ENCODE data around the gene PRSS36. TPM values are rescaled to one million over a fixed set of nuclear protein-coding genes. Genes with fewer than 3 reads are reported as not detected.

PRSS36 gene
- total and polyA plus RNA-seq, 12 donors = 0.89 to 18.3 (median 7.4) TPM

DNA sequence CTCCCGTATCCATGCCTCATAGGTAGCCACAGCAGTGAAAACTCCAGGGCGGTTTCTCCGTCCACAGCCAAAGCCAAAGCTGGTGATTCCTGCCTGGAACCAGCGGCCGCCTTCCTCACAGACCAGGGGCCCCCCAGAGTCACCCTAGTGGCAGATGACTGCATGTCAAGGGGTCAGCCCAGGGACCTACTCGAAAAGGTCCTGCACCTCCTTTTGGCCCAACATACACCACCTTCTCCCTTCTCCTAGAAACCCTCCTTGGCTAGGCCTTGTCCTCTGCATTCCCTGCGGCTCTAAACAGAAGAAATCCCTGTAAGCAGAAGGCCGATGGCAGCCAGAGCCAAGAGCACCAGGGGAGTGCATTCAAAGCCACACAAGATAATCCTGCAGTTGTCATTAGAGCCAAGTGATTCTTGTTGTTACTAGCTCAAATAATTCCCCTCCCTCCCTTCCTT, 6.1 kb downstream of the PRSS36 start:
- Histone ChIP-seq H3K4me3 (no peak overlapping the region), H3K27ac (no peak overlapping the region), H3K27me3 (peaks cover 11% of the 10 kb centered on the region), H3K4me1 (replicated peaks in 1 of 2) (peaks cover 20 to 21% of the 10 kb centered on the region in 2 donors), H3K9me3 (replicated peaks in 1 of 3) (no peaks in the 10 kb centered on the region), H3K36me3 (replicated peaks in 1 of 2) (no peaks in the 10 kb centered on the region)
- TF ChIP-seq POLR2A (IDR thresholded peaks at IDR 0.05) = no peak
- TF ChIP-seq, protein P1, sequence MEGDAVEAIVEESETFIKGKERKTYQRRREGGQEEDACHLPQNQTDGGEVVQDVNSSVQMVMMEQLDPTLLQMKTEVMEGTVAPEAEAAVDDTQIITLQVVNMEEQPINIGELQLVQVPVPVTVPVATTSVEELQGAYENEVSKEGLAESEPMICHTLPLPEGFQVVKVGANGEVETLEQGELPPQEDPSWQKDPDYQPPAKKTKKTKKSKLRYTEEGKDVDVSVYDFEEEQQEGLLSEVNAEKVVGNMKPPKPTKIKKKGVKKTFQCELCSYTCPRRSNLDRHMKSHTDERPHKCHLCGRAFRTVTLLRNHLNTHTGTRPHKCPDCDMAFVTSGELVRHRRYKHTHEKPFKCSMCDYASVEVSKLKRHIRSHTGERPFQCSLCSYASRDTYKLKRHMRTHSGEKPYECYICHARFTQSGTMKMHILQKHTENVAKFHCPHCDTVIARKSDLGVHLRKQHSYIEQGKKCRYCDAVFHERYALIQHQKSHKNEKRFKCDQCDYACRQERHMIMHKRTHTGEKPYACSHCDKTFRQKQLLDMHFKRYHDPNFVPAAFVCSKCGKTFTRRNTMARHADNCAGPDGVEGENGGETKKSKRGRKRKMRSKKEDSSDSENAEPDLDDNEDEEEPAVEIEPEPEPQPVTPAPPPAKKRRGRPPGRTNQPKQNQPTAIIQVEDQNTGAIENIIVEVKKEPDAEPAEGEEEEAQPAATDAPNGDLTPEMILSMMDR (IDR thresholded peaks at IDR 0.05) = no peak
- 85 to 100% (median 94%) methylated on average over 4 to 8 of the region's 8 CpGs for WGBS, 4 donors
- DNase-seq = peak in 1 of 7 donors; percentile 36
- intact Hi-C loops (cut with DNase I) = loop anchor here (10.0 kb wide), 2 partner anchors 59 to 159 kb away; partner anchors contain the start of genes HSD3B7 (in 1 of the 2) and PRSS53 (in 1 of the 2)

DNA sequence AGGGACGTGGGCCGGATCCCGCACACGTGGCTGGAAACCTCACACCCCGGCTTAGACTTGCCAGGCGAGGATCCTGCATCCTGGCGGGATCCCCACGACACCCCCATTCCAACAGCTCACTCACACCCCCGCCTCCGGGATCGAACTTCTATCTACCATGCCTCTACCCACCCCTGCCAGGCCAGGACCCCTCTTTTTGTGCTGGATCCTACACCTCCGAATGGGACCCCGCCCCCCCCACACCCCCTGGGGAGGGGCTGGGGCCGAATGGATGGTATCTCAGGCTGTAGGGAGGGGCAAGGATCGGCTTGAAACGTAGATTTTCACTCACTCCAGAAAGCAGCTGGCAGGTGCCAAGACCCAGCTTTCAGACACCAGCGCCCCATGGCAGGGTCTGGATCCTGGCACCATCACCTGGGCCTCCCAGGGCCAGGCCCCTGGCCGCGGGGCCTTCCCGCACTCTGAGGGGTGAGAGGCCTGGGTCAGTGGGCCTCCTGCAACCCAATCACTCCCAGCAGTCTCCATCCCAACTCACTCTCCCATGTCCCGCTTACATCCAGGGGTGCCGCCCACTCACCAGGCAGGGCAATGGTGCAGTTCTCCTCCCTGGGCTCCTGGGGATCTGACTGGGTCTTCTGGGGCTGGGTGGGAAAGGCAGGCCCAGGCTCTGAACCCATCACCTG, 6.7 kb downstream of the PRSS36 start:
- Histone ChIP-seq H3K27ac (peak overlapping the region in 4 of 5 donors; percentile 18 to 91 (median 68)), H3K9me3 (replicated peaks in 1 of 3) (no peaks in the 10 kb centered on the region), H3K36me3 (replicated peaks in 1 of 2) (no peaks in the 10 kb centered on the region), H3K4me1 (replicated peaks in 1 of 2) (peaks cover 23 to 26% of the 10 kb centered on the region in 2 donors), H3K27me3 (peaks cover 6% of the 10 kb centered on the region), H3K4me3 (peak overlapping the region in 1 of 4 donors; percentile 53)
- TF ChIP-seq, protein P1 (IDR thresholded peaks at IDR 0.05) = no peak
- no peak for TF ChIP-seq POLR2A (IDR thresholded peaks at IDR 0.05)
- intact Hi-C loops (cut with DNase I) = loop anchor here (10.0 kb wide), 2 partner anchors 58 to 158 kb away; partner anchors contain the start of genes HSD3B7 (in 1 of the 2) and PRSS53 (in 1 of the 2)
- 55 to 81% (median 62%) methylated on average over 10 to 22 of the region's 22 CpGs for WGBS, 4 donors
- DNase-seq = peak in 4 of 7 donors; percentile 45 to 71 (median 58)

DNA sequence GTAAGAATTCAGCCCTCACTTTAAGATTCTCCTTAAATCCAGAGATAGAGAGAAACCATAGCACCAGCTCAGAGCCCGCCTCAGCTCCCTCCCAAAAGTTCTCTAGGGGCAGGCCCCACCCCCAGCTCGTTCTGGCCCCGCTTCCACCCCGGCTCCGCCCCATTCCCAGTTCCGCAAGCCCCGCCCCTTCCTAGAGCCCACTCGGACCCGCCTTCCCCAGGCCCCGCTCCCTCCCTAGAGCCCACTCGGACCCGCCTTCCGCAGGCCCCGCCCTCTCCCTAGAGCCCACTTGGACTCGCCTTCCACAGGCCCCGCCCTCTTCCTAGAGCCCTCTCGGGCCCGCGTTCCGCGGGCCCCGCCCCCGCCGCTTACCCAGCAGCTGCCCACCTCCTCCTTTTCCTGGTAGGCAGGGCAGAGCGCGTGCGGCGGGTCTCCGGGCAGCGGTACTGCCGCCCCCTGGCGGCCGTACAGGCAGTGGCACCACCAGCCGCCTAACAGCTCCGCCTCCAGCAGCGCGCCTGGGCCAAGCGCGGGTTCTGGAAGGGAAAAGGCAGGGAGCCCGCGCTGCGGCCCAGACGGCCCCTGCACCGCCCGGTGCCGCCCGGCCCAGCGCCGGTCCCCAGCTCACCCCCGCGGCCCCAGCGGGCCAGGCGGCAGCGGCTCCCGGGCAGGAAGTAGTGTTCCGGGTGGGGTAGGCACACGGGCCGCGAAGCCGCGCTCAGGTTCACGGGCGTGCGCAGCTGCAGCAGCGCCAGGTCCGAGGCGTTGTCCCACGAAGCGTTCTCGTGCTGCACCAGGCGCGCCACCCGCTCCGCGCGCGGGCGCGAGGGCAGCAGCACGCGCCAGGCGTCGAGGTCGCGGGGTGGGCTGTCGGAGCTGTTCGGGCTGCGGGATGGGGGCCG, 7.5 kb downstream of the PRSS36 start:
- Histone ChIP-seq H3K27me3 (no peaks in the 10 kb centered on the region), H3K4me3 (peak overlapping the region in 2 of 4 donors; percentile 18 to 53), H3K4me1 (replicated peaks in 1 of 2) (peaks cover 23 to 26% of the 10 kb centered on the region in 2 donors), H3K27ac (peak overlapping the region; percentile 70 to 94 (median 91)), H3K36me3 (replicated peaks in 1 of 2) (no peaks in the 10 kb centered on the region), H3K9me3 (replicated peaks in 1 of 3) (no peaks in the 10 kb centered on the region)
- 0 to 3% (median 2%) methylated on average over 42 to 89 of the region's 89 CpGs; no CpG with 5 or more reads in 1 of the 4 donors for WGBS, 4 donors
- peak; percentile 99 for DNase-seq
- TF ChIP-seq, protein P1 (IDR thresholded peaks at IDR 0.05) = peak; percentile 83 to 100 (median 96)
- TF ChIP-seq POLR2A (IDR thresholded peaks at IDR 0.05) = peak in 1 of 2 donors; percentile 81
- intact Hi-C loops (cut with DNase I) = loop anchor here (10.0 kb wide), 2 partner anchors 58 to 158 kb away; partner anchors contain the start of genes HSD3B7 (in 1 of the 2) and PRSS53 (in 1 of the 2)
